ENCODE measurements around the gene CEACAM16. TPM values are rescaled to one million over a fixed set of nuclear protein-coding genes. Genes with fewer than 3 reads are reported as not detected.

The CEACAM16 gene
- total RNA-seq, 1 donor from 2014 or later = not detected

GRCh38 chr19:44684892-44685863, 13.8 kb upstream of the CEACAM16 start:
- H3K36me3 Mint-ChIP-seq (ENCODE audit: low read depth) = no peaks in the 10 kb centered on the region
- intact Hi-C loops (cut with micrococcal nuclease) = no loop called here
- H3K4me1 Mint-ChIP-seq = peaks cover 21% of the 10 kb centered on the region
- no peak overlapping the region for H3K27ac Mint-ChIP-seq
- H3K9me3 Mint-ChIP-seq = no peaks in the 10 kb centered on the region
- DNase-seq = peak; percentile 67
- H3K4me3 Mint-ChIP-seq = no peak overlapping the region
- H3K27me3 Mint-ChIP-seq = peaks cover 16% of the 10 kb centered on the region

DNA sequence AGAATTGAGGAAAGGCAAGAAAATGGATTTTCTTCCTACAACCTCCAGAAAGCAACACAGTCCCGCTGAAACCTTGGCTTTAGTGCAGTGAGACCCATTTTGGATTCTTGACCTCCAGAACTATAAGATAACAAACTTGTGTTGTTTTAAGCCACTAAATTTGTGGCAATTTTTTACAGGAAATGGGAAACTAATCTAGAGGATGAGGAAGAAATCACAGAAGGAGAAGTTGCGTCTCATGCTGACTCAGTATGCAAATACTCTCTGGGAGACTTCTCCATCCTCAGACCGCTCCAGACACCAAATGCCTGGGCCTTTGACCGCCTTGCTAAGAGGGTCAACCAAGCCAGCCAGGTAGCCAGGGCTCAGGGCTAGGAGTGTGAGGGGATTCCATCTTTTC, 13.1 kb upstream of the CEACAM16 start:
- Mint-ChIP-seq H3K4me3 (no peak overlapping the region), H3K9me3 (no peaks in the 10 kb centered on the region), H3K27me3 (peaks cover 16% of the 10 kb centered on the region), H3K27ac (no peak overlapping the region), H3K36me3 (ENCODE audit: low read depth) (no peaks in the 10 kb centered on the region), H3K4me1 (peaks cover 21% of the 10 kb centered on the region)
- no peak for DNase-seq
- intact Hi-C loops (cut with micrococcal nuclease) = no loop called here

DNA sequence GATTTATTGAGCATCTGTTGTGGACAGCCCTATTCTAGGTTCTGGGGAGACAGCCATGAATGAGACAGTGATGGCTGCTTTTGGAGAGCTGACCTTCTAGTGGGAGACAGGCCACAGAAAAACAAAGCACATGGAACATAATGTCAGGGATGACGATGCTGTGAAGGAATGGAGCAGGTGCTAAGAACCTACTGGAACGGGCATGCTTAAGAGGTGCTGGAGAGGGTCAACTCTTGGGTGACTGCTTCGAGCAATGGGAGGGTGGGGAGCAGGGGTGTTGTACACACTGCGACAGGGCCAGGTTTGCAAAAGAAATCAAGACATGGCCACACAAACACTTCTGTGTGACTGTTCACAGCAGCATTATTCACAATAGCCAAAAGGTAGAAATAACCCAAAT, 12.1 kb upstream of the CEACAM16 start:
- intact Hi-C loops (cut with micrococcal nuclease) = no loop called here
- no peak overlapping the region for H3K4me3 Mint-ChIP-seq
- H3K27ac Mint-ChIP-seq = no peak overlapping the region
- peaks cover 26% of the 10 kb centered on the region for H3K4me1 Mint-ChIP-seq
- no peaks in the 10 kb centered on the region for H3K36me3 Mint-ChIP-seq (ENCODE audit: low read depth)
- H3K9me3 Mint-ChIP-seq = no peaks in the 10 kb centered on the region
- DNase-seq = no peak
- peaks cover 13% of the 10 kb centered on the region for H3K27me3 Mint-ChIP-seq

DNA sequence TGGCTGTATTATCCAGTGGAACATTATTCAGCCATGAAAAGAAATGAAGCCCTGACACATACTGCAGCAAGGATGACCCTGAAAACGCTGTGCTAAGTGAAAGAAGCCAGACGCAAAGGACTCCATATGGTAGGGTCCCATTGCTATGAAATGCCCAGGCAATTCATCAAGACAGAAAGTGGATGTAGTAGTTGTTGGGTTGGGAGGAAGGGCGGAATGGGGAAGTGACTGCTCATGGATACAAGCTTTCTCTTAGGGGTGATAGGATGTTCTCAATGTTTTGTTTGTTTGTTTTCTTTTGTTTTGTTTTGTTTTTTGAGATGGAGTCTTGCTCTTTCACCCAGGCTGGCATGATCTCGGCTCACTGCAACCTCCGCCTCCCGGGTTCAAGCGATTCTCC, 11.1 kb upstream of the CEACAM16 start:
- Mint-ChIP-seq H3K27me3 (peaks cover 13% of the 10 kb centered on the region), H3K9me3 (no peaks in the 10 kb centered on the region), H3K27ac (no peak overlapping the region), H3K4me1 (peaks cover 35% of the 10 kb centered on the region), H3K4me3 (no peak overlapping the region), H3K36me3 (ENCODE audit: low read depth) (no peaks in the 10 kb centered on the region)
- intact Hi-C loops (cut with micrococcal nuclease) = no loop called here
- no peak for DNase-seq

GRCh38 chr19:44689290-44690130, 9.4 kb upstream of the CEACAM16 start:
- H3K27ac Mint-ChIP-seq = peak overlapping the region; percentile 27
- no peaks in the 10 kb centered on the region for H3K9me3 Mint-ChIP-seq
- DNase-seq = peak; percentile 93
- peaks cover 12% of the 10 kb centered on the region for H3K27me3 Mint-ChIP-seq
- peaks cover 39% of the 10 kb centered on the region for H3K4me1 Mint-ChIP-seq
- no peaks in the 10 kb centered on the region for H3K36me3 Mint-ChIP-seq (ENCODE audit: low read depth)
- H3K4me3 Mint-ChIP-seq = no peak overlapping the region
- intact Hi-C loops (cut with micrococcal nuclease) = loop anchor here (1.0 kb wide), 1 partner anchor 155 kb away; no protein-coding TSS in a partner anchor

GRCh38 chr19:44690131-44690440, 8.9 kb upstream of the CEACAM16 start:
- no peak overlapping the region for H3K27ac Mint-ChIP-seq
- intact Hi-C loops (cut with micrococcal nuclease) = no loop called here
- peaks cover 12% of the 10 kb centered on the region for H3K27me3 Mint-ChIP-seq

DNA sequence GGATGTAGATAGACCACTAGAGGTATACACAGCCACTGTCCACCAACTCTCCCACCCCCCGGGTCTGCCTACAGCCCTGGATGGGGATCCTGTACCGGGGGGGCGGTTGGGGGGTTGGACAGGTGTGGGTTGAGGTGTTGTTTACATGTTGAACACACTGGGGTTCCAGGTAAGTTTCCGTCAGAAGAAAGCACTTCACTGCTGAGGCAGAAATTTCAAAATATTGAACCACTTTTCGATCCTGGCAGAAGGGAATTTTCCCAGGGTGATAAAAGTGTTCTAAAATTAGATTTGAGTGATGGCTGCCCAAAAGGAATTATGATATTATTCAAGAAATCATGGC, 6.6 kb upstream of the CEACAM16 start:
- DNase-seq = no peak
- Mint-ChIP-seq H3K27me3 (peaks cover 12% of the 10 kb centered on the region), H3K4me1 (peaks cover 33% of the 10 kb centered on the region), H3K4me3 (peak overlapping the region; percentile 71), H3K36me3 (ENCODE audit: low read depth) (no peaks in the 10 kb centered on the region), H3K27ac (peak overlapping the region; percentile 79), H3K9me3 (no peaks in the 10 kb centered on the region)
- intact Hi-C loops (cut with micrococcal nuclease) = loop anchor here (1.0 kb wide), 4 partner anchors 31 to 78 kb away; no protein-coding TSS in a partner anchor

More at GRCh38 chr19:44690131-44690440, 8.9 kb upstream of the CEACAM16 start:
- no peak overlapping the region for H3K4me3 Mint-ChIP-seq
- peaks cover 35% of the 10 kb centered on the region for H3K4me1 Mint-ChIP-seq
- DNase-seq = no peak
- H3K9me3 Mint-ChIP-seq = no peaks in the 10 kb centered on the region
- H3K36me3 Mint-ChIP-seq (ENCODE audit: low read depth) = no peaks in the 10 kb centered on the region

- peaks cover 10% of the 10 kb centered on the region for H3K27me3 Mint-ChIP-seq
Observed at GRCh38 chr19:44694184-44694579, 4.8 kb upstream of the CEACAM16 start.

GRCh38 chr19:44696939-44697669, 1.8 kb upstream of the CEACAM16 start:
- peaks cover 10% of the 10 kb centered on the region for H3K27me3 Mint-ChIP-seq
- DNase-seq = no peak
- H3K4me3 Mint-ChIP-seq = no peak overlapping the region
- no peaks in the 10 kb centered on the region for H3K36me3 Mint-ChIP-seq (ENCODE audit: low read depth)
- H3K4me1 Mint-ChIP-seq = peaks cover 14% of the 10 kb centered on the region
- intact Hi-C loops (cut with micrococcal nuclease) = no loop called here
- H3K9me3 Mint-ChIP-seq = no peaks in the 10 kb centered on the region
- H3K27ac Mint-ChIP-seq = no peak overlapping the region

More at GRCh38 chr19:44694184-44694579, 4.8 kb upstream of the CEACAM16 start:
- DNase-seq = peak; percentile 71
- intact Hi-C loops (cut with micrococcal nuclease) = no loop called here
- Mint-ChIP-seq H3K9me3 (no peaks in the 10 kb centered on the region), H3K27ac (peak overlapping the region; percentile 73), H3K36me3 (ENCODE audit: low read depth) (no peaks in the 10 kb centered on the region), H3K4me1 (peaks cover 30% of the 10 kb centered on the region), H3K4me3 (peak overlapping the region; percentile 45)

DNA sequence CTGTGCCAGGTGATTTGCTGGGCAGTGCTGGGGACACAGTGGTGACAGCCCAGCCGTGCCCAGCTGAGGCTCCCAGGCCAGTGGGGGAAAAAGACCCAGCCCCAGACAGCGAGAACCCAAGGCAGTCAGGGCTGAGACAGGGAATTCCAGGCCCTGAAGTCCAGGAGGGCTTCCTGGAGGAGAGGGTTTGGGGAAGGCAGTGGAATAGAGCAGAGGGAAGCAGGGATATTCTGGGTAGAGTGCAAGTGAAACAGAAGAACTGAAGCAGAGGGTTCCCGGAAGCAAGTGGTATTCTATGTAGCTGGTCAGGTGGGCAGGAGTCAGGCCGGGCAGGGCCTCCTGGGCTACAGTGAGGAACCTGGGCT, 1.3 kb upstream of the CEACAM16 start:
- intact Hi-C loops (cut with micrococcal nuclease) = no loop called here
- Mint-ChIP-seq H3K9me3 (no peaks in the 10 kb centered on the region), H3K27me3 (peaks cover 10% of the 10 kb centered on the region), H3K27ac (no peak overlapping the region), H3K4me3 (no peak overlapping the region), H3K36me3 (ENCODE audit: low read depth) (no peaks in the 10 kb centered on the region), H3K4me1 (peaks cover 9% of the 10 kb centered on the region)
- no peak for DNase-seq

DNA sequence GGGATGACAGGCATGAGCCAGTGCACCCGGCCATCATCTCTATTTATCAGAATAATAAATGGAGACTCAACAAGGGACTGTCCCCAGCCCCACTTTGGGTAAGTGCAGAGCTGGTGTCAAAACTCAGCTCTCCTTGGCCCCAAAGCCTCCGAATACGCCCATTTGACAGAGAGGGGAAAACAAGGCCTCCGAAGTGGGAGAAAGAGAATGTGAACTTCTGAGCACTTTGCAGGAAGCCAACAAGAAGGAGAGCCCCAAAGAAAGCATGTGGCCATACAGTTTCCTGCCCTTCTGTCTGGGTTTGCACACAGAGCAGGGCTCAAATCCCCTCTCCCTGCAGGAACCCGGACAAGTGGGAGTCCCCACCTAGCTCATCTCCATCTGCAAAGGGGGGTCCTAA, 1.6 kb downstream of the CEACAM16 start:
- Mint-ChIP-seq H3K4me3 (no peak overlapping the region), H3K27me3 (peaks cover 9% of the 10 kb centered on the region), H3K4me1 (no peaks in the 10 kb centered on the region), H3K9me3 (no peaks in the 10 kb centered on the region), H3K27ac (no peak overlapping the region), H3K36me3 (ENCODE audit: low read depth) (no peaks in the 10 kb centered on the region)
- intact Hi-C loops (cut with micrococcal nuclease) = no loop called here
- no peak for DNase-seq

DNA sequence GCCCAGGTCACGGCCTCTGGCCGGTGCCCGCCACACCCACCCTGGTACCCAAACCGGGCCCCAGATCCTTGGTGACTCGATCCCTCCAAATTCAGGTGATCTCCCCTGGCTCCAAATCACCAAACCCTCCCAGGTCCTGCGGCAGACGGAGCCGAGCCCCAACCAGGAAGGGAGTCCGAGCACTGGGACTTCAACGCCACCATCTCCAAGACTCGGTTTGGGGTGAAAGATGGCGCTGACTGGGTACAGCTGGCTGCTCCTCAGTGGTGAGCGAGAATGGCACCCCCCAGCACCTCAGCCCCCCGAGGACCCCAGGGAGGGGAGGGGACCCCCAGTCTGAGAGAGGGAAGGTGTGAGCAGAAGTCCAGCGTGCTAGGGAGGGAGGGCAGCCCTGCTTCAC, 2.3 kb downstream of the CEACAM16 start:
- peaks cover 7% of the 10 kb centered on the region for H3K27me3 Mint-ChIP-seq
- H3K9me3 Mint-ChIP-seq = no peaks in the 10 kb centered on the region
- intact Hi-C loops (cut with micrococcal nuclease) = no loop called here
- no peak overlapping the region for H3K27ac Mint-ChIP-seq
- H3K36me3 Mint-ChIP-seq (ENCODE audit: low read depth) = no peaks in the 10 kb centered on the region
- H3K4me3 Mint-ChIP-seq = no peak overlapping the region
- no peaks in the 10 kb centered on the region for H3K4me1 Mint-ChIP-seq
- no peak for DNase-seq

GRCh38 chr19:44702551-44703176, 3.7 kb downstream of the CEACAM16 start:
- no peak for DNase-seq
- Mint-ChIP-seq H3K27me3 (peaks cover 4% of the 10 kb centered on the region), H3K4me3 (no peak overlapping the region), H3K27ac (no peak overlapping the region), H3K9me3 (no peaks in the 10 kb centered on the region), H3K4me1 (no peaks in the 10 kb centered on the region), H3K36me3 (ENCODE audit: low read depth) (no peaks in the 10 kb centered on the region)
- intact Hi-C loops (cut with micrococcal nuclease) = no loop called here
